Measurements from ENCODE around the gene CEACAM20.
"Not testable (repeated sequence)": the region's sequence is repeated elsewhere in the genome, so short reads cannot be mapped to it uniquely, and the experiment has no call there.

CEACAM20 gene

GRCh38 chr19:44557933-44558332 lies 28.5 kb upstream of the CEACAM20 start:
- Histone ChIP-seq H3K9me3 (ENCODE audit: control insufficient read depth, insufficient read depth, low read length) (no peaks in the 10 kb centered on the region), H3K9ac (ENCODE audit: low read depth, low read length) (no peak overlapping the region), H3K36me3 (ENCODE audit: insufficient read depth, low read length) (no peaks in the 10 kb centered on the region), H3K4me1 (ENCODE audit: insufficient read depth, low read length) (no peaks in the 10 kb centered on the region)

- Histone ChIP-seq H3K4me1 (ENCODE audit: insufficient read depth, low read length) (no peaks in the 10 kb centered on the region), H3K36me3 (ENCODE audit: insufficient read depth, low read length) (no peaks in the 10 kb centered on the region), H3K9ac (ENCODE audit: low read depth, low read length) (no peak overlapping the region), H3K9me3 (ENCODE audit: control insufficient read depth, insufficient read depth, low read length) (no peaks in the 10 kb centered on the region)
Observed at GRCh38 chr19:44554641-44555246, 25.3 kb upstream of the CEACAM20 start.

GRCh38 chr19:44553478-44554171 lies 24.1 kb upstream of the CEACAM20 start:
- Histone ChIP-seq H3K9me3 (ENCODE audit: control insufficient read depth, insufficient read depth, low read length) (no peaks in the 10 kb centered on the region), H3K9ac (ENCODE audit: low read depth, low read length) (no peak overlapping the region), H3K4me1 (ENCODE audit: insufficient read depth, low read length) (no peaks in the 10 kb centered on the region), H3K36me3 (ENCODE audit: insufficient read depth, low read length) (no peaks in the 10 kb centered on the region)

GRCh38 chr19:44552324-44552723 lies 22.8 kb upstream of the CEACAM20 start:
- Histone ChIP-seq H3K9ac (ENCODE audit: low read depth, low read length) (no peak overlapping the region), H3K4me1 (ENCODE audit: insufficient read depth, low read length) (no peaks in the 10 kb centered on the region), H3K9me3 (ENCODE audit: control insufficient read depth, insufficient read depth, low read length) (no peaks in the 10 kb centered on the region), H3K36me3 (ENCODE audit: insufficient read depth, low read length) (no peaks in the 10 kb centered on the region)

- Histone ChIP-seq H3K9ac (ENCODE audit: low read depth, low read length) (no peak overlapping the region), H3K4me1 (ENCODE audit: insufficient read depth, low read length) (no peaks in the 10 kb centered on the region), H3K9me3 (ENCODE audit: control insufficient read depth, insufficient read depth, low read length) (no peaks in the 10 kb centered on the region)
Observed at GRCh38 chr19:44551850-44552249, 22.4 kb upstream of the CEACAM20 start.

GRCh38 chr19:44550976-44551375 lies 21.5 kb upstream of the CEACAM20 start:
- H3K9me3 ChIP-seq (ENCODE audit: control insufficient read depth, insufficient read depth, low read length); H3K9ac ChIP-seq (ENCODE audit: low read depth, low read length); H3K4me1 ChIP-seq (ENCODE audit: insufficient read depth, low read length); H3K36me3 ChIP-seq (ENCODE audit: insufficient read depth, low read length): not testable (repeated sequence)

More at GRCh38 chr19:44551850-44552249, 22.4 kb upstream of the CEACAM20 start:
- H3K36me3 ChIP-seq (ENCODE audit: insufficient read depth, low read length): no peaks in the 10 kb centered on the region

GRCh38 chr19:44549507-44549906 lies 20.0 kb upstream of the CEACAM20 start:
- Histone ChIP-seq H3K4me1 (ENCODE audit: insufficient read depth, low read length) (no peaks in the 10 kb centered on the region), H3K9ac (ENCODE audit: low read depth, low read length) (no peak overlapping the region), H3K9me3 (ENCODE audit: control insufficient read depth, insufficient read depth, low read length) (no peaks in the 10 kb centered on the region), H3K36me3 (ENCODE audit: insufficient read depth, low read length) (no peaks in the 10 kb centered on the region)

- Histone ChIP-seq H3K9ac (ENCODE audit: low read depth, low read length) (no peak overlapping the region), H3K9me3 (ENCODE audit: control insufficient read depth, insufficient read depth, low read length) (no peaks in the 10 kb centered on the region), H3K36me3 (ENCODE audit: insufficient read depth, low read length) (no peaks in the 10 kb centered on the region), H3K4me1 (ENCODE audit: insufficient read depth, low read length) (no peaks in the 10 kb centered on the region)
Observed at GRCh38 chr19:44548736-44549135, 19.3 kb upstream of the CEACAM20 start.

- Histone ChIP-seq H3K9ac (ENCODE audit: low read depth, low read length) (no peak overlapping the region), H3K9me3 (ENCODE audit: control insufficient read depth, insufficient read depth, low read length) (no peaks in the 10 kb centered on the region), H3K36me3 (ENCODE audit: insufficient read depth, low read length) (no peaks in the 10 kb centered on the region), H3K4me1 (ENCODE audit: insufficient read depth, low read length) (no peaks in the 10 kb centered on the region)
Observed at GRCh38 chr19:44544031-44544430, 14.6 kb upstream of the CEACAM20 start.

GRCh38 chr19:44542671-44543070 lies 13.2 kb upstream of the CEACAM20 start:
- H3K9me3 ChIP-seq (ENCODE audit: control insufficient read depth, insufficient read depth, low read length): no peaks in the 10 kb centered on the region
- no peaks in the 10 kb centered on the region for H3K36me3 ChIP-seq (ENCODE audit: insufficient read depth, low read length)
- no peaks in the 10 kb centered on the region for H3K4me1 ChIP-seq (ENCODE audit: insufficient read depth, low read length)
- H3K9ac ChIP-seq (ENCODE audit: low read depth, low read length): no peak overlapping the region

GRCh38 chr19:44540736-44541135 lies 11.3 kb upstream of the CEACAM20 start:
- no peaks in the 10 kb centered on the region for H3K36me3 ChIP-seq (ENCODE audit: insufficient read depth, low read length)
- H3K9ac ChIP-seq (ENCODE audit: low read depth, low read length): no peak overlapping the region
- H3K9me3 ChIP-seq (ENCODE audit: control insufficient read depth, insufficient read depth, low read length): no peaks in the 10 kb centered on the region
- H3K4me1 ChIP-seq (ENCODE audit: insufficient read depth, low read length): no peaks in the 10 kb centered on the region

- H3K9ac ChIP-seq (ENCODE audit: low read depth, low read length): no peak overlapping the region
- H3K4me1 ChIP-seq (ENCODE audit: insufficient read depth, low read length): no peaks in the 10 kb centered on the region
- no peaks in the 10 kb centered on the region for H3K9me3 ChIP-seq (ENCODE audit: control insufficient read depth, insufficient read depth, low read length)
- no peaks in the 10 kb centered on the region for H3K36me3 ChIP-seq (ENCODE audit: insufficient read depth, low read length)
Observed at GRCh38 chr19:44539991-44540390, 10.5 kb upstream of the CEACAM20 start.

- no peak overlapping the region for H3K9ac ChIP-seq (ENCODE audit: low read depth, low read length)
- H3K36me3 ChIP-seq (ENCODE audit: insufficient read depth, low read length): no peaks in the 10 kb centered on the region
- H3K9me3 ChIP-seq (ENCODE audit: control insufficient read depth, insufficient read depth, low read length): no peaks in the 10 kb centered on the region
- H3K4me1 ChIP-seq (ENCODE audit: insufficient read depth, low read length): no peaks in the 10 kb centered on the region
Observed at GRCh38 chr19:44539236-44539826, 9.9 kb upstream of the CEACAM20 start.

GRCh38 chr19:44535361-44535760 lies 5.9 kb upstream of the CEACAM20 start:
- not testable (repeated sequence) for H3K4me1 ChIP-seq (ENCODE audit: insufficient read depth, low read length); H3K36me3 ChIP-seq (ENCODE audit: insufficient read depth, low read length); H3K9ac ChIP-seq (ENCODE audit: low read depth, low read length); H3K9me3 ChIP-seq (ENCODE audit: control insufficient read depth, insufficient read depth, low read length)

- Histone ChIP-seq H3K9me3 (ENCODE audit: control insufficient read depth, insufficient read depth, low read length) (no peaks in the 10 kb centered on the region), H3K36me3 (ENCODE audit: insufficient read depth, low read length) (no peaks in the 10 kb centered on the region)
Observed at GRCh38 chr19:44532819-44533218, 3.3 kb upstream of the CEACAM20 start.

More at GRCh38 chr19:44532819-44533218, 3.3 kb upstream of the CEACAM20 start:
- H3K9ac ChIP-seq (ENCODE audit: low read depth, low read length): no peak overlapping the region
- no peaks in the 10 kb centered on the region for H3K4me1 ChIP-seq (ENCODE audit: insufficient read depth, low read length)
